Hepatocyte (in vitro differentiated cells): ENCODE results near the gene FMN1.

ENCODE experiments used
- CTCF ChIP-seq: fragments of 200-600 bp; sonication (generic); IDR thresholded peaks from 2 replicates; pipeline ENCODE4 v1.5.1; 2016; ENCODE audit warnings: antibody characterized with exemption, mild to moderate bottlenecking; ENCODE audit not compliant: poor library complexity
- EZH2phosphoT487 ChIP-seq: fragments of 200-600 bp; sonication (generic); IDR thresholded peaks from one replicate; pipeline ENCODE4 v1.6.1; 2018; ENCODE audit warnings: antibody characterized with exemption, mild to moderate bottlenecking, low read depth, moderate library complexity; ENCODE audit not compliant: unreplicated experiment, severe bottlenecking

- TF ChIP-seq CTCF (no peak), EZH2phosphoT487 (no peak)
Observed at GRCh38 chr15:32899126-32899596, 295.4 kb downstream of the FMN1 start.
